ENCODE measurements around the gene EFCAB11.

DNA sequence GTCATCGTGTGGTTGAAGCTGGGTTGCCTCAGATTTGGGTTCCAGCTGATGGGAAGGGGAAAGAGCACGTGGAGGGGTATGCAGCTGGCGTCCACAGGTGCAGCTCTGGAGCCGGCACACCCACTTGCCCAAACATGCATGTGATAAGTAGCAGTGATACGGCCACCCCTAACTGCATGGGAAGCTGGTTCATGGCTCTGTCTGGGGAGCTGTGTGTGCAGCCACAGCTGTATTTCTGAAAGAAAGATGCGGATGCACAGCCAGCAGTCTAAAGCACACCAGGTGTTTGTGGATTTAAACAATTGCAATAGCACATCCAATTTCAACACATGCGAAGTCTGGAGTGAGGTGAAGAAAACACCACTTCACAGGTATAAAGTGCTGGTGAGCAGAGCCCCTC lies 181.4 kb downstream of the EFCAB11 start:
- TF ChIP-seq, protein P1, sequence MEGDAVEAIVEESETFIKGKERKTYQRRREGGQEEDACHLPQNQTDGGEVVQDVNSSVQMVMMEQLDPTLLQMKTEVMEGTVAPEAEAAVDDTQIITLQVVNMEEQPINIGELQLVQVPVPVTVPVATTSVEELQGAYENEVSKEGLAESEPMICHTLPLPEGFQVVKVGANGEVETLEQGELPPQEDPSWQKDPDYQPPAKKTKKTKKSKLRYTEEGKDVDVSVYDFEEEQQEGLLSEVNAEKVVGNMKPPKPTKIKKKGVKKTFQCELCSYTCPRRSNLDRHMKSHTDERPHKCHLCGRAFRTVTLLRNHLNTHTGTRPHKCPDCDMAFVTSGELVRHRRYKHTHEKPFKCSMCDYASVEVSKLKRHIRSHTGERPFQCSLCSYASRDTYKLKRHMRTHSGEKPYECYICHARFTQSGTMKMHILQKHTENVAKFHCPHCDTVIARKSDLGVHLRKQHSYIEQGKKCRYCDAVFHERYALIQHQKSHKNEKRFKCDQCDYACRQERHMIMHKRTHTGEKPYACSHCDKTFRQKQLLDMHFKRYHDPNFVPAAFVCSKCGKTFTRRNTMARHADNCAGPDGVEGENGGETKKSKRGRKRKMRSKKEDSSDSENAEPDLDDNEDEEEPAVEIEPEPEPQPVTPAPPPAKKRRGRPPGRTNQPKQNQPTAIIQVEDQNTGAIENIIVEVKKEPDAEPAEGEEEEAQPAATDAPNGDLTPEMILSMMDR (IDR thresholded peaks at IDR 0.05; ENCODE audit: insufficient read depth, low read depth, low read length), result no peak
- no peak for TF ChIP-seq EZH2 (IDR thresholded peaks at IDR 0.05; ENCODE audit: insufficient read depth, low read length)
